MV-4-11 (cell line): ENCODE measurements around the gene MCCD1.

Experiments used
- DNase-seq: peaks from one replicate; lab custom pipeline; 2025; lab: John Stamatoyannopoulos, UW

Gene MCCD1

GRCh38 chr6:31572041-31572911 lies 43.5 kb downstream of the MCCD1 start, which contains the start of gene LTA:
Gene LTA, plus strand, starts transcription at chr6:31572289. Its CDS starts 454 bp downstream, at chr6:31572743.
- no peak for DNase-seq

- no peak for DNase-seq
Observed at GRCh38 chr6:31573239-31574105, 44.7 kb downstream of the MCCD1 start.

- no peak for DNase-seq
Observed at GRCh38 chr6:31574106-31575061, 45.6 kb downstream of the MCCD1 start.

- DNase-seq = peak; percentile 92
Observed at GRCh38 chr6:31575335-31575901, 46.7 kb downstream of the MCCD1 start, which contains the start of gene TNF. Gene TNF, plus strand, starts transcription at chr6:31575565. Its CDS starts 177 bp downstream, at chr6:31575742.

GRCh38 chr6:31575952-31576685 lies 47.4 kb downstream of the MCCD1 start:
- no peak for DNase-seq

- no peak for DNase-seq
Observed at GRCh38 chr6:31576897-31577578, 48.3 kb downstream of the MCCD1 start.

GRCh38 chr6:31577579-31577966 lies 48.8 kb downstream of the MCCD1 start:
- no peak for DNase-seq

- no peak for DNase-seq
Observed at GRCh38 chr6:31578184-31579118, 49.7 kb downstream of the MCCD1 start.

GRCh38 chr6:31579119-31579505 lies 50.4 kb downstream of the MCCD1 start:
- DNase-seq = no peak
